HG03196 (cell line): ENCODE results near the gene PER2.

Experiments used
- ATAC-seq: cut with Tn5 transposase; IDR thresholded peaks from one replicate; pipeline ENCODE4 v1.9.1; 2021; ENCODE audit not compliant: unreplicated experiment

Gene PER2

DNA sequence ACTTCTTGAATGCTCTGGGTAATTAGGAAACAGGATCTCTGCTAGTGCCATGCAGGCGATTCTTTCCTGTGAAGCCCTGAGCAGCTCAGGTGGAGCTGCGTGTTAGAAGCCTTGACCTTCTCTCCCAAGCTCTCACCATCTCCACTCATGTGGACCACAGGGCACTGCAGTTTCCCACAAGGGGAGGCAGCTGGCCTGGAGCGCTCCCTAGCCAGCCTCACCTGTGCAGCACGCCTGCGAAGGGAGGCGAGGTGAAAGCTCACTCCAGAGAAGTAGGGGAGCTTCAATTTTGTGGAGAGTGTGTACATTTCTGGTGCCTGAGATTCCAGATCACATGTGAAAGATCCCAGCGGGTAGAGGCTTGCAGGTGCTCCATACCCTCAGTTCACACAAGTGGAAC, 37.5 kb downstream of the PER2 start:
- no peak for ATAC-seq

- no peak for ATAC-seq
Measured at GRCh38 chr2:238247841-238248453, 40.5 kb downstream of the PER2 start.

GRCh38 chr2:238247002-238247822, 41.2 kb downstream of the PER2 start:
- ATAC-seq, result no peak

DNA sequence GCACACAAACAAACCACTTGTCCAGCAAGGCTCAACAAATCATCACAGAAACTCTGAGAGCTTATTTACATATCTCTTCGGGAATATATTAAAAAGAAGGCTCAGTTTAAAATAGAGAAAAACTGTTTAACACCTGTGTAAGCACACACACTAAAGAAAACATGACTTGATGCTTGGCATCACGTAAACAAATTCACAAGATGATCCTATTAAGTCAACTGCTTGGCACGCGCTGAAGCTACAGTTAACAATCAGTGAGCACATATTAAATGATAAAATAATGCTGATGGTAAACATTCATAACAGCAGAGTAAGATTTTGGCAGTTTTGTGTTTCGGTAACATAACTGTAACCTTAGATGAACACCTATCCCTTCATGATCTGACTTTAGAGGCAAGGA, 44.3 kb downstream of the PER2 start:
- ATAC-seq, result no peak

GRCh38 chr2:238243496-238244076, 44.8 kb downstream of the PER2 start:
- no peak for ATAC-seq

DNA sequence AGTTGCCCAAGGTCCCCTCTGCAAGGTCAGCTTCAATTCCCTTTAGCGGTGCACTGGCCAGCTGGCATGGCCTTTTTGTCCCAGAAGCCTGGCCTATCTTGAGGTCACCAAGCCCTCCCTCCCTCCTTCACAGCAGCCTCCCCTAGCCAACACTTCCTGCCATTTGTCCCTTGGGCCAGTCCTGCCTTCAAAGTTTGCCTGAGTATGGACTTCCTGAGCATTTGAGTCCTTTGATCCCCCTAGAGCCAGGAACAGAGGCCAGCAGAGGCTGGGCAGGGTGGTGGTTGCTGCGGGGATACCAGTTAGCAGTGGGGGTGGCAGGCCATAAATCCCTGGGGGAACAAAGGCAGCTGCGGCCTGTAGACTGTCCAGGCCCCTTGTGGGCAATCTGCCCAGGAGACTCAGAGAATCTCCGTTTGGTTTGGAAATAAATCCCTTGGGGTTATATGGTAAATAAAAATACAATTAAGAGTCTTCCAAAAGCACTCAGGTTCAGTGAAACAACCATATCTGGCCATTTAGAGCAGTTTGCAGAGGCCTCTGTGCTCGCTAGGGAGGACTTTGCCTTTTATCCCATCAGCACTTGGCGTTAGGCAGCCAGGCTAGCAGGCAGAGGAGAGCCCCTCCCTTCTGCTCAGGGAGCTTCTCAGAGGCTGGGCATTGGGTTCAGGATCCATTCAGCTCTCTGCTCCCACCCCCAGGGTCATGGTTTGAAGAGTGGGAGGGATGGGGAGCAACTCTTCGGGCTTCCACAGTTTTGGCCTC, 45.5 kb downstream of the PER2 start:
- ATAC-seq, result no peak

DNA sequence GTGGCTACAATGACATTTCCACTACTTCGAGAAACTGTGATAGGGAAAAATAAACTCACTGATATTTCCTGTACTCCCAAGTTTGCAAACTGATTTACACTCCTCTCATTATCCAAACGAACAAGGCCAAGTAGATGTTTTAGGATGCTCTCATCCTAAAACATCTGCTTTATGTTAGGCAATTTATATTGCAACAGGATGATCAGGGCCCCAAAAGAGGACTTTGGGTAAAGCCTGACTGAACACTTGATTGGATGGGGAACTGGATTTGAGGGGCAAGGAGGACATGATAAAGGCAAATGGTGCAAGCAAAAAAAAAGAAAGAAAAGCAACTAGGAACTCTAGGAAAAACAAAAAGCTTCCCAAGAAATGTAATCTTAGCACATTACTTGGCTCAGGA, 46.4 kb downstream of the PER2 start:
- ATAC-seq, result no peak

- ATAC-seq, result no peak
Measured at GRCh38 chr2:238240757-238241711, 47.4 kb downstream of the PER2 start.

- ATAC-seq, result peak; percentile 84
Measured at GRCh38 chr2:238239863-238240756, 48.3 kb downstream of the PER2 start, which contains the start of gene HES6. TSS of gene HES6 (minus strand) at chr2:238240038. CDS start at chr2:238239905, 133 bp downstream.

GRCh38 chr2:238239543-238239862, 48.9 kb downstream of the PER2 start:
- no peak for ATAC-seq

DNA sequence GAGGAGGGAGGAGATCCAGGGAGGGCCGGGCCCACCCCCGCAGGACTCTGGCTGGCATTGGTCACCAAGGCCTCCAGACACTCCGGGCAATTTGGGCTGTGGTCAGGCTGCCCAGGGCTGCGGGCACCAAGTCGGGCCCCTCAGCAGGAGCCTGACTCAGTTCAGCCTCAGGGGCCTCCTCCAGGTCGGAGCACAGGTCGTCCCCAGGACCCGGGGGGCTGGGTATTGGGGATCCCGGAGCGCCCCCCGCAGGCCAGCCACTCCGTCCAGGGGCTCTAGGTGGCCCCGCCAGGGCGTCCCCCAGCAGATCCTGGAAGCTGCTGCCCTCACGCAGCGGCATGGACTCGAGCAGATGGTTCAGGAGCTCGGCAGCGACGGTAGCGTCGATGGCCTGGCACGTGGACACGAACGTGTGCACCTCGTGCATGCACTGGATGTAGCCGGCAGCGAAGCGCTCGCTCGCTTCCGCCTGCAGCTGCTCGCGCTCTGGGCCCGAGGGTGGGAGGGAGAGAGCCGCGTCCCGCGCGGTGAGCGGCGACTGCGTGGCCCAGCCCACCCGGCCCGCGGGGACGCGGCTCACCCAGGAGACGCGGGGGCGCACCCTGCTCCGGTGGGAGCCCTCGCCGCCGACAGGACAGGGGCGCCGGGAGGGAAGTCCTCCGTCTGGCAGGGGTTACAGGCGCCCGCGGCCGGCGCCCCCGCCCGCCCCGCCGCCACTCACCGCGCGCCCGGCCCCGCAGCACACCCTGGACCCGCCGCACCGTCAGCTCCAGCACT, 49.5 kb downstream of the PER2 start:
- no peak for ATAC-seq

DNA sequence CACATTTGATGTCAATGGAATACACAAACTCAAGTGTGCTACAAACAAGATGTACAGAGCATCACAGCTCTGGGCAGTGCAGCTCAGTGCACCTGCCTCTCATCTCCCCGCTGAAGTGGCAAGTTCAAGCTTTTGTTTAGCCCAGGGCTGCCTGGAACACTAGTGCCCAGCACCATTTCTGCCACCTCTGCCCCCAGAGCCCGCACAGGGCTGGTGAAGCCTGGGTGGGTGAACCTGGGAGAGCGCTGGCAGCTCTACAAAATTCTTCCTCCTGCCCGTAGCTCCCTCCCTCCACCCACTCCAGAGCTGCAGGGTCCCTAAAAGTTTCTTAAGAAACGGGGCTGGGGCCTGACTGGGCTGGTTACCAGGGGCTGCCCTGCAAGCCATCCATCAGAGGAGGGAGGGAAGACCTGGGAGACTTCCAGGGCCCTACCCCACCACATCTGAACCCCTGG, 50.1 kb downstream of the PER2 start:
- ATAC-seq, result no peak

GRCh38 chr2:238237431-238238135, 50.8 kb downstream of the PER2 start:
- ATAC-seq, result no peak

GRCh38 chr2:238236571-238236970, 51.8 kb downstream of the PER2 start:
- ATAC-seq, result no peak

DNA sequence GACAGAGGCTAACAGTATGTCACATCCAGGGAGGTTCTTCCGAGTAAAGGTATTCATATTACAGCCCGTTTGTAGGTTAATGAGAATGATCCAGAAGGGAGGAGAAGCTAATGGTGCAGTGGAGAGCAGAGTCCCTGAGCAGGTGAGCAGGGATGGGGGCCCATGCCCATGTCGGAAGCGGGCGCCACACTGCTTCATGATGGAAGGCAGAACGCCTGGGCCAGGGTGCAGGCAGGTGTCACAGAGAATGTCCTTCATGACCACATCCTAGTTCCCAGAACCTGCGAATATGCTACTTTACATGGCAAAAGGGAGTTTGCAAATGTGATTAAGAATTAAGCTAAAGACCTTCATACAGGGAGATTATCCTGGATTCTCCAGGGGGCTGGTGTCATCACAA, 52.6 kb downstream of the PER2 start:
- no peak for ATAC-seq

DNA sequence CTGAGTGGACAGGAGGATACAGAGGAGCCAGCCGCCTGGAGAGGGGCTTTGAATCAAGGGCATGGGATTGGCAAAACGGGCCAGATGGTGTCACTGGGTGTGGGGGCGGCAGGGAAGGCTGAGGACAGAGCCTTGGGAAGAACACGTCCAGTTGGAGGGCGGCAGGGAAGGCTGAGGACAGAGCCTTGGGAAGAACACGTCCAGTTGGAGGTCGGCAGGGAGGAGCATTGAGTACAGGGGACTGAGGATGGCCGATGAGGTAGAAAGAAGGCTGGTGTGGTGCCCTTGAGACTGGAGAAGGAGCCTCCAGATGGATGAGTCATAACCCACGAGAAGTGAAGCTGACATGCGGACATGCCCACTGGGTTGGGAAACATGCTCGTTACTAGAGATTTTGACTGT, 53.1 kb downstream of the PER2 start:
- ATAC-seq, result no peak

GRCh38 chr2:238233625-238234024, 54.8 kb downstream of the PER2 start:
- ATAC-seq, result no peak

DNA sequence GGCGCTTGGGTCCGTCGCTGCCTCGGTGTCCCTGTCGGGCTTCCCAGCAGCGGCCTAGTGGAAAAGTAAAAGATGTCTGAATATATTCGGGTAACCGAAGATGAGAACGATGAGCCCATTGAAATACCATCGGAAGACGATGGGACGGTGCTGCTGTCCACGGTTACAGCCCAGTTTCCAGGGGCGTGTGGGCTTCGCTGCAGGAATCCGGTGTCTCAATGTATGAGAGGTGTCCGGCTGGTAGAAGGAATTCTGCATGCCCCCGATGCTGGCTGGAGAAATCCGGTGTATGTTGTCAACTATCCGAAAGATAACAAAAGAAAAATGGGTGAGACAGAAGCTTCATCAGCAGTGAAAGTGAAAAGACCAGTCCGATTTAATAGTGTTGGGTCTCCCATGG, 56.6 kb downstream of the PER2 start:
- ATAC-seq, result no peak
